NCI-H82 treated with DMSO at 0.1 percent for 48 hours (cell line): ENCODE measurements around the gene MGAT5B.
A peak's percentile ranks its signal among the peaks of the same experiment; 100 is the strongest.
"Not testable (repeated sequence)": the region's sequence is repeated elsewhere in the genome, so short reads cannot be mapped to it uniquely, and the experiment has no call there.

Source experiments
- DNase-seq: peaks from one replicate; lab custom pipeline; 2025; ENCODE audit not compliant: unreplicated experiment; lab: John Stamatoyannopoulos, UW

The MGAT5B gene

DNA sequence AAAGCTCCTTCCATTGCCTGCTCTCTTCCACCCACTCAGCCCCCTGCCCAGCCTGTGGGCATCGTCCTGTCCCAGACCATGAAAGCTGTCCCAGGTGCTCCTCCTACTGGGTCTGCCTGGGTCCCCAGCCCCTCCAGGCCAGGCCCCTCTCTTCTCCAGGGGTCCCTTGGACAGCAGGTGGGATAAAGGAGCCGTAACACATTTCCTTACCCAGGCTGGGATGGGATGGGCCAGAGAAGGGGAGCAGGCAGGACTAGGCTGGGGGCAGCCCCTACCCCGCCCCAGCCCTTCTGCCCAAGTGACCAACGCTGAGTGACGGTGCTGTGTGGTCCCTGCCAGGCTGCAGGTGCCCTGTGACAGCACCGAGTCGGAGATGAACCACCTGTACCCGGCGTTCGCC is 80.1 kb downstream of the MGAT5B start:
- no peak for DNase-seq

DNA sequence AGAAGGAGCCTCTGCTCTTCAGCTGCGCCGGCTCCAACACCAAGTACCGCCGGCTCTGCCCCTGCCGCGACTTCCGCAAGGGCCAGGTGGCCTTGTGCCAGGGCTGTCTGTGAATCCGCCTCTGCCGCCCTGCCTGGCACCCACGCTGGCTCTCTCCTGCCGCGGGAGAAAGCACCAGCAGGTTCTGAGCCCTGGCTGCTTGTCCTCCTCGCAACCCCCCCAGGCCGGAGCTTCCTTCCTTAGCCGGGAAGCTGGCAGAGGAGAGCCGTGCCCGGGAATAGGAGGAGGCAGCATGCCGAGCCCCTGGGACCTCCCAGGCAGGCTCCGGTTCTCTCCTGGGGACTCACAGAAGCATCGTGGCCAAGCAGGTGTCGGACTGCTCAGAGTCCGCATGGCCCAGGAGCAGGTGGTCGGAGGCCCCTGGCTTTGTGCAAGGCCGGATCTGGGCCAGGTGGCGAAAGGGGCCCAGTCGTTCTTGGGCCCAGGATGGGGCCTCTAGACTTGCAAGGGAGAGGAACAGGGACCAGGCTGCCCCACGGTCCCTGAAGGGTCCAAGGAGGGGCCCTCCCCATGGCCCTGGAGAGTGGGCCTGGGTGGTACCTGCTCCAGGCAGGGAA is 80.6 kb downstream of the MGAT5B start:
- DNase-seq = no peak

DNA sequence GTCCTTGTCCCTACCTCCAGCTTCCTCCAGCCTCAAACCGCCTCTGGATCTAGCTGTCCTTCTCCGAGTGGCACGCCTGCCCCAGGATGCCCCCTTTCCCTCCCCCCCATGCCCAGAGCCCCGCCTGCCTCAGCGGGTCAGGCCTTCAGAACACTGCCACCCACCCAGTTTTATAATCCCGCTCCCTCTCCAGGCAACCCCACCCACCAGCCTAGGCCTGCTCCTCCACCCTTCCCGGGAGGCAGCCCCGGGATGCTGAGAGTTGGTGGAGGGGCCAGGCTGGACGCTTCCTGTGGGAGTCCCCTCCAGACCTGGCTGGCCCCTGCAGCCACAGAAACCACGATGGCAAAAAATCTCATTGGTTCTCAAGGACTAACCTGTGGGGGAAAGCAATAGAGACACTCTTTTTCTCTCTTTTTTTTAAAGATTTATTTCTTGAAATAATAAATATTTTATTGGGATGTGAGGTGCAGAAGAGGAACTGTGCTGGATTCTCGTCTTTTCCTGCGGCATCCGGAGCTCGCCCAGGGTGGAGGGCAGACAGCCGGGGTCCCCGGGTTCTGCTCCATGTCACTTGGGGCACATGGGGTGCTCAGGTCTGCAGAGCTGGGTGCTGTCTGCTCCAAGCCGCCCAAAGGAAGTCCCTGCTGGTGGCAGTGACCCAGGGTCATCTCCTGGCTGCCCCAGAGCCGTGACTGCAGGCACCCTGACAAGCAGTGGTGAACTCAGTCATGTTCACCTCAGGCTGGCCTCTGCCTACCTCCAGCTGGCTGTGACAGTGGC is 81.9 kb downstream of the MGAT5B start:
- no peak for DNase-seq

DNA sequence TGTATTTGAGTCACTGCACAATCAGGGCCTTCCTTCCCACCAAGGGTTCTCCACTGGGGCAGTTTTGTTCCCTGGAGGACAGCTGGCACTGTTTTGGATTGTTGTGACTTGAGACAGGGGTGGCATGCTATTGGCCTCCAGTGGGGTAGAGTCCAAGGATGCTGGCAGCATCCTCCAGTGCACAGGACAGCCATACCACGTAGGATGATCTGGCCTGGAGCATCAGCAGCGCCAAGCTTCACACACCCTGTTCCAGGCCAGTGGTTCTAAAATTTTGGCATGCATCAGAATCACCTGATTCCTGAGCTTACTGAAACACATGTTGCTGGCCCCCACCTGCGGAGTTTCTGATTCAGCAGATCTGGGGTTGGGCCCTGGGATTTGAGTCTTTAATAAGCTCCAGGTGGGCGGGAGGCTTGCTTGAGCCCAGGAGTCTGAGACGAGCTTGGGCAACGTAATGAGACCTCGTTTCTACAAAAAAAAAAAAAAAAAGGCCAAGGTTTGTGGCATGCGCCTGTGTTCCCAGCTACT is 83.2 kb downstream of the MGAT5B start:
- no peak for DNase-seq

DNA sequence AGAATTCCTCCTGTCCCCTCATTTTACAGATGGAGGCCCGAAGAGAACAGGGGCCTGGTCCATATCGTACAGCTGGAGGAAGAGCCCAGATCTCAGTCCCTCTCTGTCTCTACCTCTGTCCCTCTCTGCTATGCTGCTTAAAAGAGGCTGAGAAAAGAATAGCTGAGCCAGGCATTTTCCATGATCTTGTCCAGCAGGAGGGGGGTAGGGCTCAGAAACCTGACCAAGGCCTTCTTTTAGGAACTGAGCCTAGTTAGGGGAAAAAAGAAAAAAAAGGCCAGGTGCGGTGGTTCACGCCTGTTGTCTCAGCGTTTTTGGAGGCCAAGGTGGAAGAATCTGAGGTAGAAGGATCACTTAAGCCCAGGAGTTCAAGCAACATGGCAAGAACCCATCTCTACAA is 84.2 kb downstream of the MGAT5B start:
- DNase-seq = no peak

DNA sequence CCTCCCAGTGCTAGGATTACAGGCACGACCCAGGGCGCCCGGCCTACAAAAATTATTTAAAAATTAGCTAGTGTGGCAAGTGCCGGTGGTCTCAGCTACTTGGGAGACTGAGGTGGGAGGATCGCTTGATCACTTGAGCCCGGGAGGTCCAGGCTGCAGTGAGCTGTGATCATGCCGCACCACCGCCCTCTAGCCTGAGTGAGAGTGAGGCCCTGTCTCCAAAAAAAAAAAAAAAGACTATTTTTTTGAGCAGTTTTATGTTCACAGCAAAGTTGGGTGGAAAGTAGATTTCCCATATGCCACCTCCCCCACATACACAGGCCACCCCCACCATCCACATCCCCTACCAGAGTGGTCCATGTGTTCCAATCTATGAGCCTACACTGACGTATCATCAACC is 84.9 kb downstream of the MGAT5B start:
- no peak for DNase-seq

DNA sequence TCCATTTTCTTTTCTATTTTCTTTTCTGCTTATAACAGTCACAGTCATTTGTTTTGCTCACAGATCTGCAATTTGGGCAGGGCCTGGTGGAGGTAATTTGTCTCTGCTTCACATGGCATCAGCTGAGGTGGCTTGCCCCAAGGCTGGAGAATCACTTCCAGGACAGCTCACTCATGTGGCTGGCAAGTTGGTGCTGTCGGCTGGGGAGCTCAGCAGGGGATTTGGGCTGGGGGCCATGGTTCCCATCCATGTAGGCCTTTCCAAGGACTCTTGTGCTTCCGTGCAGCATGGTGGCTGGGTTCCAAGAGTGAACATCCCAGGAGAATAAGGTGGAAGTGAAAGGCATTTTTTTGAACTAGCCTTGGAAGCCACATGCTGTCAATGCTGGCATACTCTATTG is 85.7 kb downstream of the MGAT5B start:
- DNase-seq = no peak

DNA sequence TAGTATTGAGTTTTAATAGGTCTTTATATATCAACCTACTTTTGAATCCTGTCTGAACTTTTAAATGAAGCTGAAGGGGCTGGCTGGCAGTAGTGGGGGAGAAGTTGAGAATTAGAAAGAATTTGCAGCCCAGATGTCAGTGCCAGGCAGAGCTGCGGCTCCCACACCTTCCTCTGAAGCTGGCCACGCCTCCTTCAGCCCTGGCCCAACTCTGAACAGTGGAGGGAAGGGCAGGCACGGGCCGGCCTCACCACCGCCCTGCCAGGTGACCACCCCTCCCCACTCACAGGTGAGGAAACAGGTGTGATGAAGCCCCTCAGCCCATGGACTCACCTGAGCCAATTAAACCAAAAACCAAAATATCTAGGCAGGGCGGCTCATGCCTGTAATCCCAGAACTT is 87.0 kb downstream of the MGAT5B start:
- no peak for DNase-seq

DNA sequence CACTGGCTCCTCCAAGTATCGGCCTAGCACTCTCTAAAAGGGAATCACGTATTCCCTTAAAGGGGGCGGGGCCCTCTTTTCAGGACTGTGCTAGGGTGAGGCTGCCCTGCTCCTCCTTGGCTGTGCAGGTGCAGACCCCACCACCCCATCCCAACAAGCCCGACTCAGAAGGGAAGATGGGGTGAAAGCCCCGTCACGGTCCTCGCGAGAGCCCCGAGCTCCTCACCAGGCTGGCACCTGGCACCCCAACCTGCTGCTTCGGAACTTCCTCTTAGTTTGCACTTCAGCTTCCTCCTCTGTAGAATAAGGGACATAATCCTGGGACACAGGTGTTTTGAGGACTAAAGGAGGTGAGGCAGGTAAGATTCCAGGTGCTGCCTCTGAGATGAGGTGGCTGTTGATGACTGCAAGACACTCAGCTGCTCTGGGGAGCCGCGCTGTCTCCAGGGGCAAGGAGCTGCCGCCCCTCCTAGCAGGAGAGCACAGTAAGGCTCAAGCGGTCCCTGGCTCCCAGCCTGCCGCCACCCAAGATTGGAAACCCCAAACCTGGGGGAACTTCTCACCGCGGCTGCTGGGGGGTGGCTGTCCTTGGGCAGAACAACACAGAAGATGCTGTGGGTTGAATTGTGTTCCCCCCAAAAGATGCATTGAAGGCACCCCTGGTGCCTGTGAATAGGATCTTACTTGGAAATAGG is 88.8 kb downstream of the MGAT5B start:
- DNase-seq = no peak

DNA sequence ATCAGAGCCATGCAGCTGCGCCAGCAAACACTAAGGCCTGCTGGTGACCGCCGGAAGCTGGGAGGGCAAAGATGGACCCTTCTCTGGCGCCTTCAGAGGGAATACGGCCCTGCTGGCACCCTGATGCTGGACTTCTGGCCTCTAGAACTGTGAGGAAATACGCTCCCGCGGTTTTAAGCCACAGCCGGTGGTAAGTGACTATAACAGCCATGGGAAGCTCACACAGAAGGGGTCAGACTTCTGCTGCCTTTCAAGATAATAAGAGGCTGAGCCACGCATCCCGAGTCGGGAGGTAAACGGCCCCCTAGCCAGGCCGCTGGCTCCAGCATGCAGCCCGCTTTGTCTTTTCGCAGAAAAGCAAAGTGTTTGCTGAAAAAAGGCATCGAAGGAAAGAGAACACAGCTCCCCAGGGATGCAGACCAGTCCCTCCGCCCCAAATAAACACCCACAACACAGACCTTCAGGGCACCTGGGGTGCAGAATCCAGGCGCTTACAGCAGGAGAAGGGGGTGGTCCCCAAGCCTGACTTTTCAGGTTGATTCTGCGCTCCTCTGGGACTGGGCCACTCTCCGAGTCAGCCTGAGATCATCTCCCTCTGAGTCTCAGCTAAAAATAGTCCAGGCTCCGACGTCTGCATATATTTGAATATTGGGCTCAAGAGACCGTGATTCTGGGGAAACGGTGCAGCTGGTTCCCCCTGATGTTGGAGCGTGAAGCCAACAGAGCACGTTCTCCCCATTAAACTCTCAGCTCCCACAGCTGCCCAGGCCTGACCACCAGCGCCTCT is 89.7 kb downstream of the MGAT5B start:
- DNase-seq = no peak

DNA sequence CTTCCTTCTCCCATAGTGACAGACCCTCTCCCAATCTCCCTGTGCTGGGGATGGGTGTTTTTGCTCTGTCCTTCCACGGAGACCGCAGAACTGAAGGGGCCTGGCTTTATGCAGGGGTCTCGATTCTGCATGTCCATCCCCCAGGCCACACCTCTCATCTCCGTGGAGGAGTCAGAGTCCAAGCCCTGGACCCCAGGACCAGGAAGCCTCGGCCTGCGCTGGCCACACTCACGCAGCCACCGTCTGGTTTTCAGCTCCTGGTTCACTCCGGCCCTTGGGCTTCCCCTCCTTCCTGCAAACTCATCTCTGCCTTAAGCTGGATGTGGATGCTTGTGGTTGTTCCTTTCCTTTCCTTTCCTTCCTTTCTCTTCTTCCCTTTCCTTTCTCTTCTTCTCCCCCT is 90.8 kb downstream of the MGAT5B start:
- no peak for DNase-seq

DNA sequence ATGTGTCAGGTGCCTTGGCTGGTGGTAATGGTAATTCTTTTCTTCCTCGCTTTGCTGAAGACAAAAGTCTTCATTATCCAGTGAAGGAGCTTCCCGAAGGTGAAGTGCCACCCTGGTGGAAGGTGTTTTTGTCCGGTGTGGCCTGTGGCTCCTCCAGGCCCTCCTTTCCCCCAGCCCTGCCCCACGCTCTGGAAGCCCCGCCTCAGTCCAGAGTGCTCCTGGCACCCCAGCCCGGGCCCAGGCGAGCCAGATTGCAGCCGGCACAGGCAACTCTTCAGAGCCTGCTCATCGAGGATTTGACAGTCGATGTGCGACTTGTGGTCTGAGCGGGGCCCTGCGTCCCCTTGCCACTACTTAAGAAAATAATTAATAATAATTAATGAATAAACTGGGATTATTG is 93.7 kb downstream of the MGAT5B start:
- no peak for DNase-seq

DNA sequence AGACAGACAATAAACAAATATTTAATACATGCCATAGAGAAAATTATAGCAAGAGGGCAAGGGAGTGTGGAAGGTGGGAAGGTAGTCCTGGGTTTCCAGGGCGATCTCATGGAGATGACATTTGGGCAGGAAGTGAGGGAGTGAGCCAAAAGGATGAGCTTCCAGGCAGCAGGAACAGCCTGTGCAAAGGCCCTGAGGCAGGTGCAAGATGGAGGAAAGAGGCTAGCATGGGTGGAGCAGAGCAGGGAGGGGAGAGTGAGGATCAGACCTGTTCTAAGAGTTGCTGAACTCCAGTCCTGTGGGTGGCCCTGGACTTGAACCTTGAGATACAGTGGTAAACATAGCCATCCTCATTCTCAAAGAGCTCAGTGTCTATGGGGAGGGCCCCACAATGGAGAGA is 94.7 kb downstream of the MGAT5B start:
- no peak for DNase-seq

DNA sequence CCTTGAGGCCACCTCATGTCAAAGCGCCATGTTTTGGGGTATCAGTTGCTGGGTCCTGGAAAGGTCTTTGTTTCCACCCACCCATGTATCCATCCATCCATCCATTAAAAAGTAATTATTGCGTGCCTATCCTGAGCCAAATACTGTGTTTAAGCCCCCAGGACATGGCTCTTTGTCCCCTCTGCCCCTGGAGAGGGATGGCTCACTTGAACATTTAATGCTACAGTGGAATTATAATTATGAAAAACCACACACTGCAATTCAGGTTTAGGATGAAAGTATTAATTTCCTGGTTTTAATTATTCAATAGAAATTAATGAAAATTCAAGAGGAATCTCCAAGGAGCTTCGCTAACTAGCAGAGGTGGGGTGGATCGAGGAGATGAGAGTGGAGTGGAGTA is 97.8 kb downstream of the MGAT5B start:
- DNase-seq = no peak

DNA sequence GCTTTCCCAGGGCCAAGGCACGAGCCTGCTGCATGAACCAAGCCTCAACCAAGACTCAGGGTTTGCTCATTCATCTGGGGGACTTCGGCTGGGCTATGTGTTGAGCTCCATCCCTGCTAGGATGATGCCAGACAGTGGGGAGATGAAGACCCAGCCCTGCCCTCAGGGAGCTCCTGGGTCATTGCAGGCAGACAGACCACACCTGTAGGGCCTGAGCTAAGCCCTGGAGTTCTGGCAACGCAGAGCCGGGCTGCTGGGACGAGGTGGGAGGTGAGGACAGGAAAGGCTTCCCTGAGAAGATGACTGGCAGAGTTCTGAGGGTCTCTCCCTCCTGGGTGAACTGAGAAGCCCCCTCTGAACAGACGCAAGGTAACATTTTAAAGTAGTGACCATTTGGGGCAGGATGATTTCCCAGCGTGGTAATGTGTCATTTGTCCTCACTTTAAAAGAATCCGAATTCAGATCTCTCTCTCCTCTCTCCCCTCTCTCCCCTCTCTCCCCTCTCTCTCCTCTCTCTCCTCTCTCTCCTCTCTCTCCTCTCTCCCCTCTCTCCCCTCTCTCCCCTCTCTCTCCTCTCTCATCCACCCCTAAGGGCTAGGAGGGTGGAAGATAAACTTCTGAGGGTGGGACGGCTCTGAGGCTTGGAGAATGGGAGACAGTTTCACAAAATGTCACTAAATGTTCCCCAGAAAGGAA is 98.4 kb downstream of the MGAT5B start:
- DNase-seq = no peak

DNA sequence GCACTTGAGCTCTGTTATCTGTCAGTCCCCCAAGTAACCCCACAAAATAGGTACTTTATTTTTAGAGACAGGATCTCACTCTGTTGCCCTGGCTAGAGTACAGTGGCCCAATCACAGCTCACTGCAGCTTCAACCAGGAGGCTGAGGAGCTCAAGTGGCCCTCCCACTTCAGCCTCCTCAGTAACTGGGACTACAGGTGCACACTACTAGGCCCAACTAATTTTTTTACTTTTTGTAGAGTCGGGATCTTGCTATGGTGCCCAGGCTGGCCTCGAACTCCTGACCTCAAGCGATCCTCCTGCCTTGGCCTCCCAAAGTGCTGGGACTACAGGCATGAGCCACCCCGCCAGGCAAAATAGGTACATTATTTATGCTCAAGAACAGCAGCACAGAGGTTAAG is 99.6 kb downstream of the MGAT5B start:
- no peak for DNase-seq

DNA sequence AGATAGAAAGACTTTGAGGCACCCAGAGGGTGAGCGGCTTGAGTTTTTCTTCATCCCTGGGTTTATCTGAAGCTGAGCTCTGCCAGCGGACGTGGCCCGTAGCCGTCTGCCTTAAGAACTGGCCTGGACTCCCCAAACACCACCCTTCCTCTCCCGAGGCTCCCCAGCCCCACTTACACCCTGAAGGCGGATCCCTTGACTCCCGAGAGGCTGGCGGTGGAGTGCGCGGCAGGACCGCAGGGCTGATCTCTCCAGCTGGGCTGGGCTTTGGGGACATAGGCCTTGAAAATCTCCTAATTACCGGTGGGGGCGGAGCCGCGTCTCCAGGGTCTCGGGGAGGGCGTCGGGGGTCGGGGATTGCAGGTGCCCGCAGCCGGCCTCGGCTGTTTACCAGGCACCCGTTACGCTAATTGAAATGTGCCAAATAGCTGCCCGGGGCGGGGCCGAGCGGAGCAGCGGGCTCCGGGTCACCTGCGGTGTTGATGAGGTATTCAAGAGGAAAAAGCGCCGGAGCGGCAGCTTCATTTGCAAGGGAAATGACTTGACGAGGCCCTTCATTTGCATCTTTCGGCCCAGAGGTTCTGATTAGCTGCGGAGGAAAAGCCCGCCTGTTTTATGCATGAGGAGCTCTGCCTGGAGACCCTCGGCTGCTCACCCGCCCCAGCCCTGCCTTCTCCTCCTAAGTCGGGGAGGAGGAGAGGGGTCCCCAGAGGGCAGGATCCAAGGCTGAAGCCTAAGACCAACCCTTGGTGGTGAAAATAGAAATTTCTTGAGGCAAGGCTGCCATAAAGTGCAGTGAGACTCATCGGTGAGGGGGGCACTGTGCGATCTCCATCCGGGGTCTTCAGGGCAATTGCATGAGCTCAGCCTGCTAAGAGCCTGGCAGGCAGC is 100.7 kb downstream of the MGAT5B start:
- peak; percentile 93 for DNase-seq

DNA sequence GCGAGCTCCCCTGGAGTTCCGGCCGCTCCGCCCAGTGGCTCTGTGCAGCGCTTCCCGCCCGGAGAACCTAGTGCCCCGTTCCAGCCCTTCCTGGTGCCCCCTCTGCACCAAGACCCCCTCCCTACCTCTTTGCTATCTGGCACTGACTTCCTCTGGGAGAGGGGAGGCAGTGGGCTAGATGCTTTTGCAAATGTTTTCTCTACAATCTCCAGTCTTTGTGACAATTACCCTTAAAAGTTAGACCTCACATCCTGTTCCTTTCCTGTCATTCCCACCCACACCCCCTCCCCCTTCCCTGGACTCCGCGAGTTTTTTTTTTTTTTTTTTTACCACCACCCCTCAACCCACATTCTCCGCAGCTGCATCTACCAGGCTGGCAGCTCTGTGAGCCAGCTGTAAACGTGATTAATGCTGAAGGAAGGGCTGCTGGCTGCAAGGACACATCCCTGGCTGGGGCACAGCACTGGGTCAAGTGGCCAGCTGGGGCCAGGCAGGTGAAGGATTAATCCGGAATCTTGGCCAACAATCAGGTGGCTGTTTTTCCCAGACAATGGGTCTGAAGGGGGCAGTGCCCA is 101.5 kb downstream of the MGAT5B start:
- DNase-seq = no peak

DNA sequence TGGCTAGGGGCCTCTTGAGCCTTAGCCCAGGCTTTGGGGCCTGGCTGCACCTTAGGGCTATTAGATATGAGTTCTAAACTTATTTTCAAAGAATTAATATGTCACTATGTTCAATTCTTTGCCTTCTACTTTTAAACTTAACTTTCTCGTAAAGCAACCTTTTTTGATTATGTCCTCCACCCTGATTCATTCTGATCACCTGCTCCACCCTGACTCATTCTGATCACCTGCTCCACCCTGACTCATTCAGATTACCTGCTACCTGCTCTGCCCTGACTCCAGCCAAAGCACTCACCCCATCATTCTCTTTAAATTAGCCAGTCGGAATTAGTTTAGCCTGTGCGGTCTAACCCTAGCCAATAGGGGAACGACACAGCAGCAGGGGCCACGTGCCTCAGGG is 102.0 kb downstream of the MGAT5B start:
- DNase-seq = not testable (repeated sequence)
